ENCODE measurements around the gene RARRES1. TPM values are rescaled to one million over a fixed set of nuclear protein-coding genes. Genes with fewer than 3 reads are reported as not detected.

Gene RARRES1
- total RNA-seq, 1 experiment from 2014 or later: 0.35 TPM

DNA sequence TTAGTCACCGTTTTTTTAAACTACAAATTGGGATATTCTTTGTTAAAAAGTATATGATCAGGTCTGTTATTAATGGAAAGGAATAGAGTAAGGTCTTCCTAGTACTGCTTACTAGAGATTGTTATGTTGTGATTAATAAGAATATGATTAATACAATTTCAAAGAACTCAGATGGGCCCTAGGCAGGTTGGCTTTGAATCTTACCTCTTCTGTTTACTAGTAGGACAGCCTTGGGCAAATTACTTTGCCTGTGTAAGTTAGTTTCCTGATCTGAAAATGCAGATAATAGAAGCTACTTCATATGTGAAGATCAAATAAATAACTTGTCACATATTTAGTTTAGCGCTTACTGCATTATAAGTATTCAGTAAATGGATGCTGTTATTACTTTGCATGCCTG, 81.1 kb downstream of the RARRES1 start:
- Mint-ChIP-seq H3K9me3 (no peaks in the 10 kb centered on the region), H3K27me3 (ENCODE audit: low read depth) (no peaks in the 10 kb centered on the region), H3K36me3 (peaks cover 49% of the 10 kb centered on the region), H3K4me1 (no peaks in the 10 kb centered on the region), H3K27ac (no peak overlapping the region), H3K4me3 (no peak overlapping the region)
- ChIA-PET CTCF (interaction anchor here (1.3 kb wide), 1 partner anchor 21 kb away, joined by 3 read pairs; the partner anchor contains the start of gene LXN), POLR2A (no interaction called here)
- no peak for DNase-seq (ENCODE audit: low spot score)
- no peak for ATAC-seq
- TF ChIP-seq HMGA2 (CRISPR knock-in tag; IDR thresholded peaks at IDR 0.05) (no peak), NR2C2 (CRISPR knock-in tag; IDR thresholded peaks at IDR 0.05) (no peak), KAT7 (CRISPR knock-in tag; IDR thresholded peaks at IDR 0.05; ENCODE audit: borderline replicate concordance) (no peak), ZNF425 (CRISPR knock-in tag; conservative IDR thresholded peaks at IDR 0.05) (no peak), MYBL2 (CRISPR knock-in tag; IDR thresholded peaks at IDR 0.05) (no peak), MLX (CRISPR knock-in tag; IDR thresholded peaks at IDR 0.05) (no peak), SMAD3 (CRISPR knock-in tag; IDR thresholded peaks at IDR 0.05; ENCODE audit: borderline replicate concordance) (no peak), CBFB (CRISPR knock-in tag; IDR thresholded peaks at IDR 0.05; ENCODE audit: low read depth) (no peak), ZNF219 (CRISPR knock-in tag; IDR thresholded peaks at IDR 0.05; ENCODE audit: borderline replicate concordance) (no peak), FOXK1 (CRISPR knock-in tag; IDR thresholded peaks at IDR 0.05) (no peak)
- TF ChIP-seq, protein P1, sequence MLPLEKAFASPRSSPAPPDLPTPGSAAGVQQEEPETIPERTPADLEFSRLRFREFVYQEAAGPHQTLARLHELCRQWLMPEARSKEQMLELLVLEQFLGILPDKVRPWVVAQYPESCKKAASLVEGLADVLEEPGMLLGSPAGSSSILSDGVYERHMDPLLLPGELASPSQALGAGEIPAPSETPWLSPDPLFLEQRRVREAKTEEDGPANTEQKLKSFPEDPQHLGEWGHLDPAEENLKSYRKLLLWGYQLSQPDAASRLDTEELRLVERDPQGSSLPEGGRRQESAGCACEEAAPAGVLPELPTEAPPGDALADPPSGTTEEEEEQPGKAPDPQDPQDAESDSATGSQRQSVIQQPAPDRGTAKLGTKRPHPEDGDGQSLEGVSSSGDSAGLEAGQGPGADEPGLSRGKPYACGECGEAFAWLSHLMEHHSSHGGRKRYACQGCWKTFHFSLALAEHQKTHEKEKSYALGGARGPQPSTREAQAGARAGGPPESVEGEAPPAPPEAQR (CRISPR knock-in tag; IDR thresholded peaks at IDR 0.05): no peak
- TF ChIP-seq, protein P2, sequence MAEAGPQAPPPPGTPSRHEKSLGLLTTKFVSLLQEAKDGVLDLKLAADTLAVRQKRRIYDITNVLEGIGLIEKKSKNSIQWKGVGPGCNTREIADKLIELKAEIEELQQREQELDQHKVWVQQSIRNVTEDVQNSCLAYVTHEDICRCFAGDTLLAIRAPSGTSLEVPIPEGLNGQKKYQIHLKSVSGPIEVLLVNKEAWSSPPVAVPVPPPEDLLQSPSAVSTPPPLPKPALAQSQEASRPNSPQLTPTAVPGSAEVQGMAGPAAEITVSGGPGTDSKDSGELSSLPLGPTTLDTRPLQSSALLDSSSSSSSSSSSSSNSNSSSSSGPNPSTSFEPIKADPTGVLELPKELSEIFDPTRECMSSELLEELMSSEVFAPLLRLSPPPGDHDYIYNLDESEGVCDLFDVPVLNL (CRISPR knock-in tag; IDR thresholded peaks at IDR 0.05; ENCODE audit: borderline replicate concordance, low read depth): no peak
- TF ChIP-seq, protein P3, sequence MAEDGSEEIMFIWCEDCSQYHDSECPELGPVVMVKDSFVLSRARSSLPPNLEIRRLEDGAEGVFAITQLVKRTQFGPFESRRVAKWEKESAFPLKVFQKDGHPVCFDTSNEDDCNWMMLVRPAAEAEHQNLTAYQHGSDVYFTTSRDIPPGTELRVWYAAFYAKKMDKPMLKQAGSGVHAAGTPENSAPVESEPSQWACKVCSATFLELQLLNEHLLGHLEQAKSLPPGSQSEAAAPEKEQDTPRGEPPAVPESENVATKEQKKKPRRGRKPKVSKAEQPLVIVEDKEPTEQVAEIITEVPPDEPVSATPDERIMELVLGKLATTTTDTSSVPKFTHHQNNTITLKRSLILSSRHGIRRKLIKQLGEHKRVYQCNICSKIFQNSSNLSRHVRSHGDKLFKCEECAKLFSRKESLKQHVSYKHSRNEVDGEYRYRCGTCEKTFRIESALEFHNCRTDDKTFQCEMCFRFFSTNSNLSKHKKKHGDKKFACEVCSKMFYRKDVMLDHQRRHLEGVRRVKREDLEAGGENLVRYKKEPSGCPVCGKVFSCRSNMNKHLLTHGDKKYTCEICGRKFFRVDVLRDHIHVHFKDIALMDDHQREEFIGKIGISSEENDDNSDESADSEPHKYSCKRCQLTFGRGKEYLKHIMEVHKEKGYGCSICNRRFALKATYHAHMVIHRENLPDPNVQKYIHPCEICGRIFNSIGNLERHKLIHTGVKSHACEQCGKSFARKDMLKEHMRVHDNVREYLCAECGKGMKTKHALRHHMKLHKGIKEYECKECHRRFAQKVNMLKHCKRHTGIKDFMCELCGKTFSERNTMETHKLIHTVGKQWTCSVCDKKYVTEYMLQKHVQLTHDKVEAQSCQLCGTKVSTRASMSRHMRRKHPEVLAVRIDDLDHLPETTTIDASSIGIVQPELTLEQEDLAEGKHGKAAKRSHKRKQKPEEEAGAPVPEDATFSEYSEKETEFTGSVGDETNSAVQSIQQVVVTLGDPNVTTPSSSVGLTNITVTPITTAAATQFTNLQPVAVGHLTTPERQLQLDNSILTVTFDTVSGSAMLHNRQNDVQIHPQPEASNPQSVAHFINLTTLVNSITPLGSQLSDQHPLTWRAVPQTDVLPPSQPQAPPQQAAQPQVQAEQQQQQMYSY (CRISPR knock-in tag; IDR thresholded peaks at IDR 0.05): no peak

- ATAC-seq (no peak), DNase-seq (ENCODE audit: low spot score) (no peak)
- TF ChIP-seq FOXK1 (CRISPR knock-in tag; IDR thresholded peaks at IDR 0.05): no peak
- TF ChIP-seq IRF1 (CRISPR knock-in tag; IDR thresholded peaks at IDR 0.05): no peak
- TF ChIP-seq, protein P2 (CRISPR knock-in tag; IDR thresholded peaks at IDR 0.05; ENCODE audit: borderline replicate concordance, low read depth): no peak
- TF ChIP-seq STAT6 (CRISPR knock-in tag; conservative IDR thresholded peaks at IDR 0.05; ENCODE audit: low read depth): no peak
- Mint-ChIP-seq H3K36me3 (peaks cover 47% of the 10 kb centered on the region), H3K27me3 (ENCODE audit: low read depth) (no peaks in the 10 kb centered on the region), H3K4me1 (peaks cover 6% of the 10 kb centered on the region), H3K9me3 (no peaks in the 10 kb centered on the region), H3K4me3 (no peak overlapping the region), H3K27ac (no peak overlapping the region; the same call in 1 of the 2 replicates)
- CTCF ChIA-PET: no interaction called here
- POLR2A ChIA-PET: no interaction called here
These were observed 82.5 kb downstream of the RARRES1 start for GRCh38 chr3:158649791-158650190.
